ENCODE measurements around the gene COLEC11.

COLEC11 gene

DNA sequence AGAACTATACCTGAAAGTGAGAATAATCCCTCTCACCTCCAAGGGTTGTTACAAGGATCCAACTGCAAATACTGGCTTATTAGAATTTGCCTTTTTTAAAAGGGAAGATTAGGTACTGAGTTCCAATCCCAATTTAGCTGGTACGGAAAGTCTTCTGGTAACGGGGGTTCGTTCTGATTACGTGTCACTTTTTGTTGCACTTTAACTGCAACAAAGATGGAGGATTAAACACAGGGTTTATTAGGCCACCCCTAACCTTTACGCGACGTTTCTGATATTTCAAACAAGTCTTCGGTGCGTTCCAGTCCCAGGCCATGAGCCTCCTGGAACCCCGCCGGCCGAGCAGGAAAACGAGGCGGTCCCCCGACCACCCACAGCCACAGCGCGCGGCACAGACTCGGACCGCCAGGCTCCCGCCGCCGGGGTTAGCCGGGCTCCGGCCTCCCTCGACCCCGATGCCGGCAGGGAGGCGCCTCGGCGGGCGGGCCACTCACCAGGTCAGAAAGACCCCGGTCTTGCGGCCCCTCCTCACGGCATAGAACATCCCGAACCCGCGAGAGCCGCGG lies 37.2 kb upstream of the COLEC11 start:
- Histone ChIP-seq H3K27ac (ENCODE audit: low read length, poor library complexity, severe bottlenecking) (peak overlapping the region; percentile 82), H3K9ac (ENCODE audit: low read length) (peak overlapping the region; percentile 100), H3K4me3 (ENCODE audit: insufficient read depth in 1 of 2, low read depth in 1 of 2, low read length in 2 of 2) (peak overlapping the region; percentile 96), H2AFZ (ENCODE audit: low read depth, low read length) (peak overlapping the region; percentile 73), H2BK15ac (ENCODE audit: low read depth, poor library complexity, severe bottlenecking) (peak overlapping the region; percentile 79), H4K8ac (ENCODE audit: low read length) (peak overlapping the region; percentile 94), H2AK5ac (ENCODE audit: low read length, severe bottlenecking) (peak overlapping the region; percentile 89), H2BK120ac (ENCODE audit: low read depth, low read length) (no peak overlapping the region), H2BK12ac (ENCODE audit: low read length in 2 of 2) (no peak overlapping the region), H4K91ac (ENCODE audit: low read length) (peak overlapping the region; percentile 71), H3K79me1 (replicated peaks; ENCODE audit: low read length, poor library complexity, severe bottlenecking) (peaks cover 19% of the 10 kb centered on the region), H3K18ac (ENCODE audit: low read depth in 1 of 2, low read length in 2 of 2) (peak overlapping the region; percentile 89 to 95), H3K4ac (ENCODE audit: low read depth in 1 of 2, low read length in 2 of 2) (peak overlapping the region; percentile 43 to 85), H2BK5ac (ENCODE audit: low read depth, low read length, poor library complexity, severe bottlenecking) (peak overlapping the region; percentile 46), H3K4me1 (ENCODE audit: control insufficient read depth, insufficient read depth, low read depth, low read length) (peaks cover 3% of the 10 kb centered on the region), H3K9me3 (ENCODE audit: control insufficient read depth, low read length) (no peaks in the 10 kb centered on the region), H3K4me2 (ENCODE audit: low read length, poor library complexity, severe bottlenecking) (peak overlapping the region; percentile 87), H3K36me3 (ENCODE audit: control insufficient read depth in 1 of 2, insufficient read depth in 2 of 2, low read depth in 1 of 2, low read length in 2 of 2) (peaks cover 21 to 52% of the 10 kb centered on the region in 2 experiments), H3K14ac (ENCODE audit: low read length in 2 of 2) (peak overlapping the region in 1 of 2 experiments; percentile 95), H3K23ac (ENCODE audit: low read length in 2 of 2) (peak overlapping the region in 1 of 2 experiments; percentile 17), H3K27me3 (ENCODE audit: control insufficient read depth in 1 of 2, insufficient read depth in 1 of 2, low read length in 2 of 2) (no peaks in the 10 kb centered on the region)
- no peak for DNase-seq
- WGBS: under 1% methylated on average over 40 of the region's 40 CpGs

DNA sequence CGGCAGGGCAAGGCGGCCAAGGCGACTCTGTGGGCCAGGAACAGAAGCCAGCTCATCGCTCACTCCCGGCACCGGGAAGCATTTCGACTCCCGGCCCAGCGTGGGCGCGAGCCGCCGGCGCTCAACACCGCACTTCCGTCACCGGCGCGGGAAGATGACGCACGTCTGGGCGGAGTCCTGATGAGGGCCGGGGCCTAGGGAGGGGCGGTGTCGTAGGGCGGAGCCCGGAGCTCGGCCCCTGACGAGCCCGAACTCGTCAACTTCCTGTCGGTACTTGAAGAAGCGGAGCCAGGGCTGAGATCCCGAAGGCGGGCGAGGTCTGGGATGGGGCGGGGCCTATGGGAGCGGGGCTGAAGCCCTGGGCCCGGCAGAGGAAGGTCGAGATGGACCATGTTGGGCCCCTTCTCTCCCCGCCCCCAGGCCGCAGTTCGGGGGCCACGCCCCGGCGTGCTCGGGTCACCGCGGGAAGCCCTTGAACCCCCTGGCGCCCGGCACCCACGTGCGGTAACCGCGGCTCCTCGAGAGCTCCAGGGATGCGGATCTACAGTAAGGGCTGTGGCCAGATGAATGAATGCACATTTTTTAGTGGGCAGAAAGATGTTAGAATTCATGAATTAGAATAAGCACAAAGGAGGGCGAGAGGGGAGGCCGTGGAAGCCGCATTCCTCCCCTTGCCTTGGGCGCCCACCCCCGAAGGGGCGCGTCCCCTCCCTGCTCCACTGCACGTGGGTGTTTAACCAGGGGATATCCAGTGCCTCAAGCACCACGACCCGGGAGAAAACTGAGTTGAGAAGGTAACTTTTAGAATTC lies 36.5 kb upstream of the COLEC11 start, which contains the start of gene RNASEH1:
Gene RNASEH1 (minus strand): TSS at position 129 of the 810 bp plus-strand sequence. CDS start 73 bp downstream, at position 56.
- WGBS: under 1% methylated on average over 48 of the region's 67 CpGs
- peak within 1 kb of the TSS; percentile 1 for H2BK120ac ChIP-seq (ENCODE audit: low read depth, low read length)
- peaks cover 3% of the 10 kb centered on the region for H3K4me1 ChIP-seq (ENCODE audit: control insufficient read depth, insufficient read depth, low read depth, low read length)
- peak within 1 kb of the TSS; percentile 46 for H2BK5ac ChIP-seq (ENCODE audit: low read depth, low read length, poor library complexity, severe bottlenecking)
- H3K79me1 ChIP-seq (replicated peaks; ENCODE audit: low read length, poor library complexity, severe bottlenecking): peaks cover 18% of the 10 kb centered on the region
- peak within 1 kb of the TSS; percentile 71 for H4K91ac ChIP-seq (ENCODE audit: low read length)
- peak within 1 kb of the TSS; percentile 89 for H2AK5ac ChIP-seq (ENCODE audit: low read length, severe bottlenecking)
- peaks cover 19 to 54% of the 10 kb centered on the region in 2 experiments for H3K36me3 ChIP-seq (ENCODE audit: control insufficient read depth in 1 of 2, insufficient read depth in 2 of 2, low read depth in 1 of 2, low read length in 2 of 2)
- H2BK12ac ChIP-seq (ENCODE audit: low read length in 2 of 2): peak within 1 kb of the TSS; percentile 15 to 20
- H2BK15ac ChIP-seq (ENCODE audit: low read depth, poor library complexity, severe bottlenecking): peak within 1 kb of the TSS; percentile 79
- H3K23ac ChIP-seq (ENCODE audit: low read length in 2 of 2): peak within 1 kb of the TSS in 1 of 2 experiments; percentile 42
- H3K27ac ChIP-seq (ENCODE audit: low read length, poor library complexity, severe bottlenecking): peak within 1 kb of the TSS; percentile 82
- H3K4me3 ChIP-seq (ENCODE audit: insufficient read depth in 1 of 2, low read depth in 1 of 2, low read length in 2 of 2): peak within 1 kb of the TSS; percentile 96
- H3K27me3 ChIP-seq (ENCODE audit: control insufficient read depth in 1 of 2, insufficient read depth in 1 of 2, low read length in 2 of 2): no peaks in the 10 kb centered on the region
- peak within 1 kb of the TSS; percentile 94 for H4K8ac ChIP-seq (ENCODE audit: low read length)
- H3K18ac ChIP-seq (ENCODE audit: low read depth in 1 of 2, low read length in 2 of 2): peak within 1 kb of the TSS; percentile 89 to 95
- DNase-seq: peak; percentile 99
- peak within 1 kb of the TSS; percentile 100 for H3K9ac ChIP-seq (ENCODE audit: low read length)
- peak within 1 kb of the TSS; percentile 43 to 85 for H3K4ac ChIP-seq (ENCODE audit: low read depth in 1 of 2, low read length in 2 of 2)
- no peaks in the 10 kb centered on the region for H3K9me3 ChIP-seq (ENCODE audit: control insufficient read depth, low read length)
- H3K14ac ChIP-seq (ENCODE audit: low read length in 2 of 2): peak within 1 kb of the TSS in 1 of 2 experiments; percentile 95
- H2AFZ ChIP-seq (ENCODE audit: low read depth, low read length): peak within 1 kb of the TSS; percentile 73
- H3K4me2 ChIP-seq (ENCODE audit: low read length, poor library complexity, severe bottlenecking): peak within 1 kb of the TSS; percentile 87

DNA sequence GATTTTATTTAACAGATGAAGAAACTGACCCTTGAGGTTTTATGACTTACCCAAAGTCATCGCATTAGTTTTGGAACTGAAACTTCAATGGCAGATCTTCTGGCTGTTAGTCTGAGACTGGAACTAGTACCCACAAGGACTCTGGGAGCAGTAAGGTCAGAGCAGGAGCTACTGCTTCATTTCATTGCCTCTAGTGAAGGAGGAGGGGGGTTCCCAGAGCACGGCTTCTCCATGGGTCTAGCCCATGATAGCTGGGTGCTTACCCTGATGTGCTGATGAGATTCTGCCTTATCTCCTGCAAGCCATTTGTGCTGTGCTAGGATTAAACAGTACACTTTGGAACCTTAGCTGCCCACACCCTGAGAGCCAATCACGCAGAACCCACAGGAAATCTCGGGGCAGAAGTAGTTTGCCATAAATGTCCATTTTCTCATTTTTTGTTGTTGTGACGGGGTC lies 31.4 kb upstream of the COLEC11 start:
- H2BK15ac ChIP-seq (ENCODE audit: low read depth, poor library complexity, severe bottlenecking): no peak overlapping the region
- no peak overlapping the region for H3K14ac ChIP-seq (ENCODE audit: low read length in 2 of 2)
- WGBS: 97% methylated on average over 5 of the region's 5 CpGs
- no peak overlapping the region for H3K27ac ChIP-seq (ENCODE audit: low read length, poor library complexity, severe bottlenecking)
- H3K4ac ChIP-seq (ENCODE audit: low read depth in 1 of 2, low read length in 2 of 2): no peak overlapping the region
- H3K4me1 ChIP-seq (ENCODE audit: control insufficient read depth, insufficient read depth, low read depth, low read length): peaks cover 2% of the 10 kb centered on the region
- H2BK5ac ChIP-seq (ENCODE audit: low read depth, low read length, poor library complexity, severe bottlenecking): no peak overlapping the region
- no peaks in the 10 kb centered on the region for H3K27me3 ChIP-seq (ENCODE audit: control insufficient read depth in 1 of 2, insufficient read depth in 1 of 2, low read length in 2 of 2)
- no peak overlapping the region for H3K4me3 ChIP-seq (ENCODE audit: insufficient read depth in 1 of 2, low read depth in 1 of 2, low read length in 2 of 2)
- H3K4me2 ChIP-seq (ENCODE audit: low read length, poor library complexity, severe bottlenecking): no peak overlapping the region
- no peak overlapping the region for H2AFZ ChIP-seq (ENCODE audit: low read depth, low read length)
- H3K9ac ChIP-seq (ENCODE audit: low read length): no peak overlapping the region
- H2BK12ac ChIP-seq (ENCODE audit: low read length in 2 of 2): no peak overlapping the region
- no peak overlapping the region for H2AK5ac ChIP-seq (ENCODE audit: low read length, severe bottlenecking)
- no peak overlapping the region for H3K23ac ChIP-seq (ENCODE audit: low read length in 2 of 2)
- no peak for DNase-seq
- H4K91ac ChIP-seq (ENCODE audit: low read length): no peak overlapping the region
- no peaks in the 10 kb centered on the region for H3K9me3 ChIP-seq (ENCODE audit: control insufficient read depth, low read length)
- H2BK120ac ChIP-seq (ENCODE audit: low read depth, low read length): no peak overlapping the region
- H4K8ac ChIP-seq (ENCODE audit: low read length): no peak overlapping the region
- peaks cover 0 to 20% of the 10 kb centered on the region in 2 experiments for H3K36me3 ChIP-seq (ENCODE audit: control insufficient read depth in 1 of 2, insufficient read depth in 2 of 2, low read depth in 1 of 2, low read length in 2 of 2)
- peaks cover 4% of the 10 kb centered on the region for H3K79me1 ChIP-seq (replicated peaks; ENCODE audit: low read length, poor library complexity, severe bottlenecking)
- H3K18ac ChIP-seq (ENCODE audit: low read depth in 1 of 2, low read length in 2 of 2): no peak overlapping the region

DNA sequence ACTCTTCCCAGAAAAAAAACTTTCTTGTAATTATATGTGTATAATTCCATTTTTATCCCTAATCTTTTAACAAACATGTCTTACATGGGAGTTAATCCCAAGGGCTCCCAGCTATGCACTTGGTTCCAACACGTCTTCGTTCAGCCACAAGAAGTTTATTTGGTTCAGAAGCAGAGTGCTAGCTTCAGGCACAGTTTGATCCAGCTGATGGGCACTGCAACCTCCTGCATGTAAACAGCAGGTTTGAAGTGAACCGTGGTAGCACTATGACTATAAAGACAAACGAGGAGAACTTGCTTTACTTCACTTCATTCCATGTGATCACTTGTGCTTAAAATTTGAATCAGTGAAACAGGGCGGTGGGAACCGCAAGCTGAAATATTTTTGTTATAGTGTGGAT lies 29.8 kb upstream of the COLEC11 start:
- no peak overlapping the region for H4K91ac ChIP-seq (ENCODE audit: low read length)
- no peak overlapping the region for H4K8ac ChIP-seq (ENCODE audit: low read length)
- no peak overlapping the region for H3K4ac ChIP-seq (ENCODE audit: low read depth in 1 of 2, low read length in 2 of 2)
- no peak overlapping the region for H2BK12ac ChIP-seq (ENCODE audit: low read length in 2 of 2)
- H3K4me1 ChIP-seq (ENCODE audit: control insufficient read depth, insufficient read depth, low read depth, low read length): no peaks in the 10 kb centered on the region
- H3K27ac ChIP-seq (ENCODE audit: low read length, poor library complexity, severe bottlenecking): no peak overlapping the region
- 82% methylated on average over 4 of the region's 6 CpGs for WGBS
- H3K14ac ChIP-seq (ENCODE audit: low read length in 2 of 2): no peak overlapping the region
- H2BK120ac ChIP-seq (ENCODE audit: low read depth, low read length): no peak overlapping the region
- H3K27me3 ChIP-seq (ENCODE audit: control insufficient read depth in 1 of 2, insufficient read depth in 1 of 2, low read length in 2 of 2): no peaks in the 10 kb centered on the region
- no peaks in the 10 kb centered on the region for H3K79me1 ChIP-seq (replicated peaks; ENCODE audit: low read length, poor library complexity, severe bottlenecking)
- H3K9me3 ChIP-seq (ENCODE audit: control insufficient read depth, low read length): no peaks in the 10 kb centered on the region
- no peak overlapping the region for H2AFZ ChIP-seq (ENCODE audit: low read depth, low read length)
- no peak for DNase-seq
- H2BK5ac ChIP-seq (ENCODE audit: low read depth, low read length, poor library complexity, severe bottlenecking): no peak overlapping the region
- no peak overlapping the region for H2BK15ac ChIP-seq (ENCODE audit: low read depth, poor library complexity, severe bottlenecking)
- no peak overlapping the region for H3K4me3 ChIP-seq (ENCODE audit: insufficient read depth in 1 of 2, low read depth in 1 of 2, low read length in 2 of 2)
- H2AK5ac ChIP-seq (ENCODE audit: low read length, severe bottlenecking): no peak overlapping the region
- H3K9ac ChIP-seq (ENCODE audit: low read length): no peak overlapping the region
- H3K36me3 ChIP-seq (ENCODE audit: control insufficient read depth in 1 of 2, insufficient read depth in 2 of 2, low read depth in 1 of 2, low read length in 2 of 2): peaks cover 0 to 20% of the 10 kb centered on the region in 2 experiments
- H3K23ac ChIP-seq (ENCODE audit: low read length in 2 of 2): no peak overlapping the region
- H3K4me2 ChIP-seq (ENCODE audit: low read length, poor library complexity, severe bottlenecking): no peak overlapping the region
- no peak overlapping the region for H3K18ac ChIP-seq (ENCODE audit: low read depth in 1 of 2, low read length in 2 of 2)
